Activated CD4-positive, alpha-beta T cell treated with anti-CD3 and anti-CD28 coated beads, Interleukin-2, amount 50 U/mL, for 24 hours (primary cell): ENCODE data around the gene NPLOC4.

Experiments
- DNase-seq, 2 donors: peaks; one replicate each; pipeline ENCODE4 v3.0.0-alpha.2; 2020; ENCODE audit warnings: low read depth in 1 of 2, low spot score in 1 of 2

NPLOC4 gene

GRCh38 chr17:81520021-81520901 lies 116.7 kb downstream of the NPLOC4 start:
- no peak for DNase-seq

DNA sequence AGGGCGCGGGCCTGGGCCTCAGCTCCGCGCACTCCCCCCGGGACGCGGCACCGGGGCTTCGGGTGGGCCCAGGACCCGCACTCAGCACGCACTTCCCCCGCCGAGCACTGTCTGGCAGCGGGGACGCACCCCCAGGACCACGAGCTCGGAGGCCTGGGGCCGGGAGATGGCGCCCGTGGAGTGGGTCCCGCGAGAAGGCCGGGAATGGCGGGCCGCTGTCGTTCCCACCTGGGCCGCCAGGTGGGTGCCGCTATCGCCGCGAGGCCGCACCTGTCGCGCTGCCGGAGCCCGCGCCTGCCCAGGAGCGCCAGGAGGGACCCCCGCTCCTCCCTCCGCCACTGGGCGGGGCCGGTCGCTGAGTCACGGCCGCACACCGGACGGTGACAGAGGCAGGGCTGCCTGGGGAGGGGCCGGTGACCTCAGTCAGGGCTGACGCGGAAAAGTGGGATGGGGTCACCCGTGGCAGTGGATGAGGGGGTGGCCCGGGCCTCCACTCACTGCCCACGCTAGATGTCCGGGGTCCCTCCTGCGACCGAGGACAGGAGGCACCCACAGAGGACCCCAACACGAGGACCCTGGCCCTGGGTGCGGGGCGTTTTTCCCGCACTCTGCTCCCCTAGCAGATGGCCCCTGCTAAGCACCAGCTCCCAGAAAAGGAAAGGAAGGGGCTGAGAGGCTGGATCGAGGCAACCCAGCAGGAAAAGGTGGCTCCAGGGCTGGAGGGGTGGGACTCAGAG lies 117.5 kb downstream of the NPLOC4 start:
- no peak for DNase-seq

DNA sequence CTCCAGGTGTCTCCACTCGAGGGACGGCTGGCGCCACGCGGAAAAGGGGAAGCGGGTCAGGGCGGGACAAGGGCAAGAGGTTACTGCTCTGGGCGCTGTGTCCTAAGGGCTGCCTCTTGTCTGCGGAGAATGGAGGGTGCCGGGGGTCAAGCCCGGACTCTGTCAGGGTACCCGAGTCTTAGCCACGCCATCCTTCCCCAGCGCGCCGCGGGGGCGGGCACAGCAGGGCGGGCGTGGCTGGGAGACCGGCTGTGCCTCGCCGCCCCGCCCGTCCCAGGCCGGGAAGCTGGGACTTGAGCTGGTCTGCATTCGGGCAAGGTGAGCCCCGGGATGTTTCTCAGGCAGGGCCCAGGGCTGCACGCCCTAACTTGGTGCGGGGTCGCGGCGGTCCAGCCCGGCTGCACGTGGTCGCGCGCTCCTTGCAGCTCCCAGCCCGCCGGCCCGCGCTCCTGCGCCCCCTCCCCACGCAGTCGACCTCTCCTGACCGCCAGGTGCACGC lies 118.1 kb downstream of the NPLOC4 start:
- no peak for DNase-seq

DNA sequence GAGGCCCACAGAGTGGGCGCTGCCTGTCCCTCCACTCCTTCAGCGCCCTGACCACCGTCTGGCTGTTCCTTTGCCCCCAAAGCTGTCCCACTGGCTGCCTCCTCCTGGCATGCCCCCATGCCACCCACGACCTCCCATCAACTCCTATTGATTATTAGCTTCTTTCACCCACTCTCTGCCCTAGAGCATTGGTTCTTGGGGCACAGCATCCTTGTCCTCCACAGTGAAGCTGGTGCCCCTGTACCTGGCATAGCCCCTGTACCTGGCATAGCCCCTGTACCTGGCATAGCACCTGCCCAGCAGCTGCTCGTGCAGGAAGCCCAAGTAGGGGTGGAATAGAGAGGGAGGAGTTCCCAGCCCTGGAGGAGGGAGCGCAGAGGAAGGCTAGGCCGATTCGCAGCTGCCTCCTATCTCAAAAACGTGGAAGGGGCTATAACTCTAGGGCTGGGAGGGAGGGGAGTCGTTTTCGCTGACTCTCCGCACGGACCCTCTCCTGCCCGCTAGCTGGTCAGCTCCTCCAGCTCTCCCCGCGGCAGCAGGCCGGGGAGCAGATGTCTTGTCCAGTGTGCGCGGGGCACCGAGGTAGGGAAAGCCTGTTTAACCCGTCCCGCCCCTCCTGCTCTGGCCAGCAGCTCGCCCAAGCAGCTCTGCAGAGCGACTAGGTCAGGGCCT lies 118.7 kb downstream of the NPLOC4 start:
- no peak for DNase-seq

- DNase-seq = no peak
Measured at GRCh38 chr17:81517339-81518112, 119.4 kb downstream of the NPLOC4 start.

DNA sequence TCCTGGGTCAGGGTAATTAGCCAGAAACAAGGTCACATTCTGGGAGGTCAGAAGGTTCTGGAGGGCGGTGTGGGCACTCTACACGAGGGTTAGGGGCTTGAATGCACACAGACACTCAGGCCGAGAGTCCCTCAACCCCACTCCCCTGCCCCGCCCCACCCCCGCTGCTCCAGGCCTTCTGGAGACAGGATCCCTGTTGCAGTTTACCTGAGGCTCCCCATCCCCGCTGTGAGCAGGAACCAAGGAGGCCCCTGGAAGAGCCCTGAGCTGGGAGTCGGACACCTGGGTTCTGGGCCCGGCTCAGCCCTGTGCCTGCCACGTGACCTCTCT lies 119.9 kb downstream of the NPLOC4 start:
- DNase-seq = no peak

DNA sequence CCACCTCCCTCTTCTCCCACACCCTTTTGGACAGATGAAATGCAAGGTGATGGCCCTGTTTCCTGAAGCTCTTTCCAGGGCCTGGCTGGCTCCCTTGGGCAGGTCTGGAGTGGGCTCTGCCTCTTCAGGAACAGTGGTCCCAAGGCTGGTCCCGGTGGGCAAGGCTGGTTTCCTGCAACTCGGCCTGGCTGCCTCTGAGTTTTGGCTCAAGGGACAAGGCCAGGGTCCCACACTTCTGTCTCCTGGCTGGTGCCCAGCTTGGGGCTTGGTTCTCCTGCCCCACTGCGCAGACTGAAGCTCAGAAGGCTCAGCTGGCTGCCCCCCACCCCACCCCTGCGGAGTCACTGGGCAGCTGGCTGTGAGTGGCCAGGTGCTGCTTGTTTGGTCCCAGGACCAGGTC lies 120.5 kb downstream of the NPLOC4 start:
- DNase-seq = no peak

- DNase-seq = no peak
Measured at GRCh38 chr17:81515530-81516041, 121.3 kb downstream of the NPLOC4 start.

GRCh38 chr17:81514739-81515529 lies 122.0 kb downstream of the NPLOC4 start:
- no peak for DNase-seq

- DNase-seq = no peak
Measured at GRCh38 chr17:81514489-81514738, 122.5 kb downstream of the NPLOC4 start.

DNA sequence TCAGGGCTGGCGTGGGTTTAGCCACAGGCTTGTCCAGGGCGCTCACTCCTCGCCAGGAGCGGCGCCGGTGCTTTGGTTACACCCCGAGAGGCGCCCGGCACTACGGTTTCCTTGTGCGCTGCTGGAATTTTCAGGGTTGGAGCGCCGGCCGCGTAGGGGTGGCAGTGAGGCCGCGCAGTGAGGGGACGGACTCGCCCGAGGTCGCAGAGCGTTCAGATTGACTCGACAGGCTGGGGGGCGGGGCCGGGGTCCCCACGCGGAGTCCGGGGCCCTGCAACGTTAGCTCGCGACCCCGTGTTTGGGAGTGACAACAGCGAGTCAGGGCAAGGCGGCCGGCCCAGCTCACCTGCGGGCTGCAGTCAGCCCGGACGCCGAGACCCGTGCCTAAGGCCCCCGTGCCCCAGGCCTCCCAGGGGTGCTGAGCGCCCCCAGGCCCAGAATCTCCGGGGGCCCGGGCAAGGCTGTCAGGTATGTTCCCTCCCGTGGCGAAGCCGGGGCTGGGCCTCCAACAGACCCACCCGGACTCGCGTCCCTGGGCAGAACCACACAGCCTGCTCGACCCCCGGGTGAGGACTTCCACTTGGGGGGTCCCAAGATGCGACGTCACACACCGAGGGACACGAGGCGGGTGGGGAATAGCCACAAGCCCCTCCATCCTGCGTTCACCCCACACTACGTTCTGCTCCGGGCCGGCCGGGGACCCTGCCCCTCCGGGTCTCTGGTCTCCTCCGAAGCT lies 123.0 kb downstream of the NPLOC4 start:
- no peak for DNase-seq

DNA sequence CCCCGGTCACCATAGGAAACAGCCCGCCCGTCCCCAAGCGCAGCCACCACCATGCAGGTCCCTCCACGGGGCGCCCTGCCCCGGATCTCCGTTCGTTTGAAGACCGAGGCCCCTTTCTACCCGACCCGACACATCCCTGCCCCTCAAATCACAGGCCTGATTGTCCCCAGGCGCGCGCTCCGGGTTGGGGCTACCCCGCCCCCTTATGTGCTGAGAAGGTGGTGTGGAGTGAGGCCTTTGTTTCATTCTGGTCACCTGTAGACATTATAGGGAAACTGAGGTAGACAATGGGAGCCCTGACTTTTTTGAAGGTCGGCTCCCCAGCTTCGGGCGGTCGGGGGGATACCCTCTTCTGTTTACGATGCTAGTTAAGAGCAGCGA lies 123.5 kb downstream of the NPLOC4 start:
- DNase-seq = peak in 1 of 2 donors; percentile 51

DNA sequence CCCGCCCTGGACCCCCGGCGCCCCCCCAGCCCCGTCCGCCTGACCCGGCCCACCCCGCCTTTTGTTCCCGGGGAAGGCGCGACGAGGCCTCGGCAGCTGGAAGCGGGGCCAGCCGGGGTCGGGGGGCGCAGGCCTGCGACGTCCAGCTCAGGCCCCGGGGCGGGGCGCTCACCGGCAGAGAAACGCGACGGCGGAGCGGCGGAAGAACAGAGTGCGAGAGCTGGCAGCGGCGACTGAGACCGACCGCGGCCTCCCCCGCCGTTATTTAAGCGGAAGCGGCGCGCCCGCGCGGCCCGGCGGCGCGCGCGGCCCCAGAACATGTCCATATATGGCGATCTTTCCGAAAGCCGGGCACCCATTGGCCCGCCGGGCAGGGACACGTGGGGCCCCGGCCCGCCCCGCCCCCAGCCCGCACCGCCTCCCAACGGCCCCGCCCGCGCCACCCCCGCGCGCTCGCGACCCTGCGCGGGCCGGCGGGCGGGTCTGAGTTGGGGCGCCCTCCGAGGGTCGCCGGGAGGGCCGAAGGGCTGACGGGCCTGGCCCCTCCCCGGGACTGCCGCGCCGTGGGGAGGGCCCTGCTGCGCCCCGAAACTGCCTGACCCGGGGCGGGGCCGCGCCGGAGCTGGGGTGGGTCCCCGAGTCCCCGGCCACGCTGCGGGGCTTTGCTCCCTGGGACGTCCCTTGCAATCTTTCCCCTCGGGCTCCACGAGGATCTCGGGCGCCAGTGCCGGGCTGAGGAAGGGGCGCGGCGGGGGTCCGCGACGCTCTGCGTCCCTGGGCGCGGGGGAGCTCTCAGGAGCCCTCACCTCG lies 124.1 kb downstream of the NPLOC4 start, which contains the start of gene ACTG1:
Gene ACTG1 (minus strand): TSS at position 238 of the 810 bp plus-strand sequence. CDS start 445 bp downstream, outside the sequence.
- DNase-seq = peak; percentile 84 to 87

DNA sequence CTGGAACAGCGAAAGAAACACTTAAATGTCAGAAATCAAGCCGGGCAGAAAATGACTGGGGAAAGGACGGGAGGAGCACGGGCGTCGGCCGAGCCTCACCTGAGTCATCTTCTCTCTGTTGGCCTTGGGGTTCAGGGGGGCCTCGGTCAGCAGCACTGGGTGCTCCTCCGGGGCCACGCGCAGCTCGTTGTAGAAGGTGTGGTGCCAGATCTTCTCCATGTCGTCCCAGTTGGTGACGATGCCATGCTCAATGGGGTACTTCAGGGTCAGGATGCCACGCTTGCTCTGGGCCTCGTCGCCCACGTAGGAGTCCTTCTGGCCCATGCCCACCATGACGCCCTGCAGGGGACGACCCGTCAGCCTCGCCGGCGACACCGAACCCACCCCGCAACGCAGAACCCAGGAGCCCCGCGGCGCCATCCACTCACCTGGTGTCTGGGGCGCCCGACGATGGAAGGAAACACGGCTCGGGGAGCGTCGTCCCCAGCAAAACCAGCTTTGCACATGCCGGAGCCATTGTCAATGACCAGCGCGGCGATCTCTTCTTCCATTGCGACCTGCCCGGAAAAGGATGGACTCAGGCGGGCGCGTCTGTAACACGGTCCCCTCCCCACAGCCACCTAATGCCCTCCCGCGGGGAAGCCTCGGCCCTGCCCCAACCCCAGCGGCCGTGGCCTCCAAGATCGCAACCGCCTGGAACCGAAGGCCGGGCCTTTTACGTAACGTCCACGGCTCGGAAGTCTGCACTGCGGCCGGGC lies 124.9 kb downstream of the NPLOC4 start:
- DNase-seq = no peak

- DNase-seq = no peak
Measured at GRCh38 chr17:81511554-81511803, 125.4 kb downstream of the NPLOC4 start.

DNA sequence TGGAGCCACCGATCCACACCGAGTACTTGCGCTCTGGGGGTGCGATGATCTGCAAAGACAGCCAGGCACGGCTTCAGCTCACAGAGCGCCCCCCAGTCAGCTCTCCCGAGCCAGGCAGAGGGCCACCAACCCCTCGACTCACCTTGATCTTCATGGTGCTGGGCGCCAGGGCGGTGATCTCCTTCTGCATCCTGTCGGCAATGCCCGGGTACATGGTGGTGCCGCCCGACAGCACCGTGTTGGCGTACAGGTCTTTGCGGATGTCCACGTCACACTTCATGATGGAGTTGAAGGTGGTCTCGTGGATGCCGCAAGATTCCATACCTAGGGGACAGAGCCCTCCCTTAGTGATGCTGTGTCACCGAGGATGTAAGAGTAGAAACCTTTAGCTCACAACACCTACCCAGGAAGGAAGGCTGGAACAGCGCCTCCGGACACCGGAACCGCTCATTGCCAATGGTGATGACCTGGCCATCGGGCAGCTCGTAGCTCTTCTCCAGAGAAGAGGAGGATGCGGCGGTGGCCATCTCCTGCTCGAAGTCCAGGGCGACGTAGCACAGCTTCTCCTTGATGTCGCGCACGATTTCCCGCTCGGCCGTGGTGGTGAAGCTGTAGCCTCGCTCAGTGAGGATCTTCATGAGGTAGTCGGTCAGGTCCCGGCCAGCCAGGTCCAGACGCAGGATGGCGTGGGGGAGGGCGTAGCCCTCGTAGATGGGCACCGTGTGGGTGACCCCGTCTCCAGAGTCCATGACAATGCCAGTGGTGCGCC lies 125.9 kb downstream of the NPLOC4 start:
- no peak for DNase-seq

DNA sequence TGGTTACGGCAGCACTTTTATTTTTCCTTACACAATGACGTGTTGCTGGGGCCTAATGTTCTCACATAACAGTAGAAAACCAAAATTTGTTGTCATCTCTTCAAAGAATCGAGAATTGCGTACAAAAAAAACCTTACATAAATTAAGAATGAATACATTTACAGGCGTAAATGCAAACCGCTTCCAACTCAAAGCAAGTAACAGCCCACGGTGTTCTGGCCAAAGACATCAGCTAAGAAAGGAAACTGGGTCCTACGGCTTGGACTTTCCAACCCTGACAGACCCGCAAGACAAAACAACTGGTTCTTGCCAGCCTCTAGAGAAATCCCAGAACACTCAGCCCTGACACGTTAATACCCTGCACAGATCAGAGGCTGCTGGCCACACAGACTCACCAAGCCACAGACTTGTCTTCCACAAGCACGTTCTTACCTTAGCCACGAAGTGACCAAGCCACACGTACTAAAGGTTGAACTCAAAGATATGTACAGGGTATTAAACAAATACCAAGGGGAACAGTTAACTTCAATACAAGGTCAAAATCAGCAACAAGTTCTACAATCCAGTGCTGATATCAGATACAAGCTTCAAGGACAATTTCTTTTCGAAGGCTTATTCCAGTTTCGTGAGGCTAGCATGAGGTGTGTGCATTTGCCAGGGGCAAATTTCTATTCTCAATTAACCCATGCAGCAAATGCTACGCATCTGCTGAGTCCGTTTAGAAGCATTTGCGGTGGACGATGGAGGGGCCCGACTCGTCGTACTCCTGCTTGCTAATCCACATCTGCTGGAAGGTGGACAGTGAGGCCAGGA lies 126.7 kb downstream of the NPLOC4 start:
- no peak for DNase-seq
